Stimulated activated naive B cell treated with anti-CD40 and anti-IgM and Interleukin-4, amounts not matched to agents 10 μg/mL and 1 μg/mL and 100 μg/mL, for 72 hours (primary cell): Measurements from ENCODE around the gene DNM3.

Source experiments
- ATAC-seq, 2 donors: fragments of 150-1000 bp; cut with Tn5 transposase; replicated peaks; 2 replicates each; pipeline ENCODE4 v1.10.0; 2021; ENCODE audit warnings: moderate library complexity in 1 of 2
- DNase-seq: peaks from one replicate; pipeline ENCODE4 v3.0.0; 2021
- H3K27ac Mint-ChIP-seq: one replicate; pipeline ENCODE4 v1.8.0; 2022; ENCODE audit warnings: mild to moderate bottlenecking, mixed read lengths
- H3K27me3 Mint-ChIP-seq, 2 donors: one replicate each; pipeline ENCODE4 v1.8.0; 2022; ENCODE audit warnings: mixed read lengths in 2 of 2
- H3K36me3 Mint-ChIP-seq, 2 donors: one replicate each; pipeline ENCODE4 v1.8.0; 2022; ENCODE audit warnings: mixed read lengths in 2 of 2, mild to moderate bottlenecking in 1 of 2
- H3K4me1 Mint-ChIP-seq, 2 donors: one replicate each; pipeline ENCODE4 v1.8.0; 2022; ENCODE audit warnings: mixed read lengths in 2 of 2, mild to moderate bottlenecking in 1 of 2
- H3K4me3 Mint-ChIP-seq, 2 donors: one replicate each; pipeline ENCODE4 v1.8.0; 2022; ENCODE audit warnings: mild to moderate bottlenecking in 2 of 2, mixed read lengths in 2 of 2, moderate library complexity in 1 of 2
- H3K9me3 Mint-ChIP-seq, 2 donors: one replicate each; pipeline ENCODE4 v1.8.0; 2022; ENCODE audit warnings: mixed read lengths in 2 of 2, mild to moderate bottlenecking in 1 of 2

Gene DNM3

GRCh38 chr1:172408958-172409357, 567.7 kb downstream of the DNM3 start:
- Mint-ChIP-seq H3K27ac (no peak overlapping the region), H3K9me3 (no peaks in the 10 kb centered on the region), H3K36me3 (peaks cover 0 to 8% of the 10 kb centered on the region in 2 donors), H3K4me1 (no peaks in the 10 kb centered on the region), H3K4me3 (no peak overlapping the region), H3K27me3 (no peaks in the 10 kb centered on the region)
- DNase-seq, result no peak
- ATAC-seq, result no peak

GRCh38 chr1:172410027-172410426, 568.7 kb downstream of the DNM3 start:
- DNase-seq, result no peak
- Mint-ChIP-seq H3K4me1 (no peaks in the 10 kb centered on the region), H3K4me3 (no peak overlapping the region), H3K27me3 (no peaks in the 10 kb centered on the region), H3K36me3 (peaks cover 0 to 8% of the 10 kb centered on the region in 2 donors), H3K9me3 (no peaks in the 10 kb centered on the region), H3K27ac (no peak overlapping the region)
- no peak for ATAC-seq

GRCh38 chr1:172411791-172412338, 570.6 kb downstream of the DNM3 start:
- no peak for ATAC-seq
- Mint-ChIP-seq H3K4me1 (no peaks in the 10 kb centered on the region), H3K36me3 (peaks cover 0 to 8% of the 10 kb centered on the region in 2 donors), H3K27ac (no peak overlapping the region), H3K9me3 (no peaks in the 10 kb centered on the region), H3K27me3 (no peaks in the 10 kb centered on the region), H3K4me3 (no peak overlapping the region)
- DNase-seq, result no peak

- Mint-ChIP-seq H3K4me3 (no peak overlapping the region), H3K27ac (no peak overlapping the region), H3K4me1 (no peaks in the 10 kb centered on the region), H3K9me3 (no peaks in the 10 kb centered on the region), H3K36me3 (peaks cover 0 to 8% of the 10 kb centered on the region in 2 donors), H3K27me3 (no peaks in the 10 kb centered on the region)
- ATAC-seq (no peak), DNase-seq (no peak)
Observed at GRCh38 chr1:172414331-172414730, 573.0 kb downstream of the DNM3 start.

GRCh38 chr1:172416496-172417035, 575.3 kb downstream of the DNM3 start:
- H3K36me3 Mint-ChIP-seq, result peaks cover 0 to 8% of the 10 kb centered on the region in 2 donors
- H3K27ac Mint-ChIP-seq, result no peak overlapping the region
- no peaks in the 10 kb centered on the region for H3K27me3 Mint-ChIP-seq

GRCh38 chr1:172417557-172417956, 576.3 kb downstream of the DNM3 start:
- no peak overlapping the region for H3K27ac Mint-ChIP-seq
- H3K36me3 Mint-ChIP-seq, result peaks cover 0 to 7% of the 10 kb centered on the region in 2 donors
- no peaks in the 10 kb centered on the region for H3K4me1 Mint-ChIP-seq
- no peak for DNase-seq
- H3K27me3 Mint-ChIP-seq, result no peaks in the 10 kb centered on the region
- H3K4me3 Mint-ChIP-seq, result no peak overlapping the region
- H3K9me3 Mint-ChIP-seq, result no peaks in the 10 kb centered on the region
- no peak for ATAC-seq

More at GRCh38 chr1:172416496-172417035, 575.3 kb downstream of the DNM3 start:
- DNase-seq, result no peak
- ATAC-seq, result no peak
- Mint-ChIP-seq H3K4me3 (no peak overlapping the region), H3K9me3 (no peaks in the 10 kb centered on the region), H3K4me1 (no peaks in the 10 kb centered on the region)

- H3K4me1 Mint-ChIP-seq, result no peaks in the 10 kb centered on the region
Observed at GRCh38 chr1:172420385-172420784, 579.1 kb downstream of the DNM3 start, which contains the start of gene C1orf105. TSS of gene C1orf105 (plus strand) at chr1:172420685. CDS start at chr1:172420886, 201 bp downstream.

GRCh38 chr1:172421974-172422604, 580.8 kb downstream of the DNM3 start:
- H3K4me3 Mint-ChIP-seq, result no peak overlapping the region
- H3K9me3 Mint-ChIP-seq, result no peaks in the 10 kb centered on the region
- H3K36me3 Mint-ChIP-seq, result no peaks in the 10 kb centered on the region
- ATAC-seq, result no peak
- no peaks in the 10 kb centered on the region for H3K4me1 Mint-ChIP-seq
- H3K27me3 Mint-ChIP-seq, result no peaks in the 10 kb centered on the region
- DNase-seq, result no peak
- no peak overlapping the region for H3K27ac Mint-ChIP-seq

More at GRCh38 chr1:172420385-172420784, 579.1 kb downstream of the DNM3 start, which contains the start of gene C1orf105:
- Mint-ChIP-seq H3K27me3 (no peaks in the 10 kb centered on the region), H3K36me3 (no peaks in the 10 kb centered on the region), H3K27ac (no peak within 1 kb of the TSS), H3K9me3 (no peaks in the 10 kb centered on the region), H3K4me3 (no peak within 1 kb of the TSS)
- DNase-seq, result no peak
- ATAC-seq, result no peak

GRCh38 chr1:172423336-172423735, 582.0 kb downstream of the DNM3 start:
- DNase-seq (no peak), ATAC-seq (no peak)
- Mint-ChIP-seq H3K9me3 (no peaks in the 10 kb centered on the region), H3K27ac (no peak overlapping the region), H3K27me3 (no peaks in the 10 kb centered on the region), H3K4me1 (no peaks in the 10 kb centered on the region), H3K36me3 (no peaks in the 10 kb centered on the region), H3K4me3 (no peak overlapping the region)

- H3K9me3 Mint-ChIP-seq, result no peaks in the 10 kb centered on the region
- ATAC-seq, result no peak
Observed at GRCh38 chr1:172425339-172425738, 584.0 kb downstream of the DNM3 start.

GRCh38 chr1:172427191-172427590, 585.9 kb downstream of the DNM3 start:
- H3K4me3 Mint-ChIP-seq, result no peak overlapping the region
- ATAC-seq, result no peak
- no peak for DNase-seq
- H3K9me3 Mint-ChIP-seq, result no peaks in the 10 kb centered on the region
- no peak overlapping the region for H3K27ac Mint-ChIP-seq
- no peaks in the 10 kb centered on the region for H3K36me3 Mint-ChIP-seq
- H3K4me1 Mint-ChIP-seq, result peaks cover 2% of the 10 kb centered on the region in 2 donors
- H3K27me3 Mint-ChIP-seq, result no peaks in the 10 kb centered on the region

More at GRCh38 chr1:172425339-172425738, 584.0 kb downstream of the DNM3 start:
- H3K4me1 Mint-ChIP-seq, result no peaks in the 10 kb centered on the region
- no peak overlapping the region for H3K4me3 Mint-ChIP-seq
- no peak overlapping the region for H3K27ac Mint-ChIP-seq
- no peak for DNase-seq
- H3K27me3 Mint-ChIP-seq, result no peaks in the 10 kb centered on the region
- no peaks in the 10 kb centered on the region for H3K36me3 Mint-ChIP-seq

- Mint-ChIP-seq H3K4me1 (peaks cover 12 to 18% of the 10 kb centered on the region in 2 donors), H3K27me3 (no peaks in the 10 kb centered on the region), H3K9me3 (peaks cover 0 to 2% of the 10 kb centered on the region in 2 donors), H3K4me3 (no peak overlapping the region), H3K27ac (no peak overlapping the region), H3K36me3 (no peaks in the 10 kb centered on the region)
- DNase-seq (no peak), ATAC-seq (peak; percentile 38 to 42)
Observed at GRCh38 chr1:172429331-172430127, 588.2 kb downstream of the DNM3 start.

GRCh38 chr1:172430128-172430454, 588.8 kb downstream of the DNM3 start:
- no peak for ATAC-seq
- H3K36me3 Mint-ChIP-seq, result no peaks in the 10 kb centered on the region
- H3K9me3 Mint-ChIP-seq, result peaks cover 0 to 2% of the 10 kb centered on the region in 2 donors
- H3K27me3 Mint-ChIP-seq, result no peaks in the 10 kb centered on the region
- H3K27ac Mint-ChIP-seq, result no peak overlapping the region
- no peak for DNase-seq
- H3K4me3 Mint-ChIP-seq, result no peak overlapping the region
- peaks cover 12 to 21% of the 10 kb centered on the region in 2 donors for H3K4me1 Mint-ChIP-seq

GRCh38 chr1:172431204-172431603, 589.9 kb downstream of the DNM3 start:
- Mint-ChIP-seq H3K27ac (no peak overlapping the region), H3K36me3 (peaks cover 4 to 9% of the 10 kb centered on the region in 2 donors), H3K9me3 (peaks cover 0 to 2% of the 10 kb centered on the region in 2 donors), H3K4me3 (no peak overlapping the region), H3K4me1 (peaks cover 16 to 21% of the 10 kb centered on the region in 2 donors), H3K27me3 (no peaks in the 10 kb centered on the region)
- DNase-seq (no peak), ATAC-seq (no peak)
